COLO668 (cell line): ENCODE measurements around the gene PES1.
"Not testable (repeated sequence)": the region's sequence is repeated elsewhere in the genome, so short reads cannot be mapped to it uniquely, and the experiment has no call there.

Experiments used
- DNase-seq: peaks from one replicate; lab custom pipeline; 2025; ENCODE audit not compliant: unreplicated experiment; lab: John Stamatoyannopoulos, UW

PES1 gene

GRCh38 chr22:30591588-30592359 is at the start of gene PES1:
PES1 (minus strand) TSS chr22:30591910; CDS start chr22:30591833, 77 bp downstream.
- peak; percentile 97 for DNase-seq

GRCh38 chr22:30640839-30641430 is 49.2 kb upstream of the PES1 start:
- no peak for DNase-seq

DNA sequence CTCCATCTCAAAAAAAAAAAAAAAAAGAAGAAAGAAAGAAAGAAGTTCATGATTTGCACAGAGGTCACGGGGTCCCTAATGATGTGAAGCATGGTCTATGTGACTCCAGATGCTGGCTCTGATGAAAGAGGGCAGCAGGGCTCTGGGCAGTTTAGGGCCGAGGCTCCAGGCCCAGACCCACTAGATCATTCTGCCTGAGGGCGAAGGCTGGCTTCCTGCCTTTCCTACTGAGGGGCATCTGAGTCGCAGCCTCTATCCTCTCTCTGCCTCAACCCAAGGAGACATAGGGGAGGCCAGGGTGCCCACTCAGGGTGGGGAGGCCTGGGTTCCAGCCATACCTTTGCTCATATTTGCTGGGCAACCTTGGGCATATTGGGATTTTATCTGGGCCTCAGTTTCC is 48.7 kb upstream of the PES1 start:
- DNase-seq, result no peak

DNA sequence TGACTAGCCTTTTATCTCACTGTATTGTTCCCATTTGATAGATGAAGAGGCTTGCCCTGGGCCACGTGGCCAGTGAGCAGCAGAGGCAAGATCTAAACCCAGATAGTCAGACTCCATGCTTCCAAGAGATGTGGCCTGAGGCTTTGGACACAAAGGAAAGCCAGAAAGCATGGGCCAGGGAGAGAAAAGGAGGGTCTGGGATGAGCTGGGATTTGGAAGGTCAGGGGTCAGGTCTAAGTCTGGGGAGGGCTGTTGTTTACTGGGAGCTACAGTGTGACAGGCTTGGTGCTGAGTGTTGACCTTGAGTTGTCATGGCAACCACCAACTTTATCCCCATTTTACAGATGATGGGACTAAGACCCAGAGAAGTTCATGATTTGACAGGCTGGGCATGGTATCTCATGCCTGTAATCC is 46.0 kb upstream of the PES1 start:
- no peak for DNase-seq

GRCh38 chr22:30636226-30637077 is 44.7 kb upstream of the PES1 start:
- peak; percentile 61 for DNase-seq

- peak; percentile 94 for DNase-seq
These were observed 43.8 kb upstream of the PES1 start, which contains the start of gene SLC35E4 for GRCh38 chr22:30635273-30636225. SLC35E4 (plus strand) TSS chr22:30635781; CDS start chr22:30636451, 670 bp downstream.

DNA sequence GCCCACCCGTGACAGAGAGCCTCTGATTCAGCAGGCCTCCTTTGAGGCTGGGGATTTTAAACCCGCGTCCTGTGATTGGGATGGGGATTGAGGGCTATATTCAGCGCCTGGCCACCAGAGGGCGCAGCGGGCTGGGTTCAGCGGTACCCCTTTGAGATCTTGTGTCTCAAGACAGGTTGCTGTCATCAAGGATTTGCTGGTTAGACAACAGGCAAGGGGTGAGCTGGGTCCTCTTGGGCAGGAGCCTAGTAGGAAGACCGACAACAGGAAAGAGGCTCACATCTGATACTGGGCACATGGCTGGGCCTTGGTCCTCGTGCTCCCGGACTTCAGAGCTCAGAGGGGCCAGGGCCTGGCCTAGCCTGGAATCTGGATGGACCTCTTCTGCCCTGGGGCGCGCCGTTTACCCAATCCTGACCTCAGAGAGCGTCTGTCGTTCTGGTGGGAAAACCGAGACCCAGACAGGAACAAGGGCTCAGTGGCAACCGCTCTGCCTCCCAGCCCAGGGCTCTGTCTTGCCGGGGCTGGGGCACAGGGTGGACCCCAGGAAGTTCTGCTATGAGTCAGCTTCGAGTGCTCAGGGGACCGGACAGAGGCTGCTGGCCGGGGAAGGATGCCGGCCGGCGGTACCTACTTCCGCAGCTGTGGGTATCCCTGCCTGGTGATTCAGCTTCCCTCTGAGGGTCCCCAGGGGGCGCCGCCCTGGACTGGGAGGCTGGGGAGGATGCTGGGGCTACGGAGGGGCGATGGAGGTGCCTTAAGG is 42.9 kb upstream of the PES1 start:
- DNase-seq, result peak; percentile 77

- DNase-seq, result not testable (repeated sequence)
These were observed 39.8 kb upstream of the PES1 start for GRCh38 chr22:30631469-30631868.

DNA sequence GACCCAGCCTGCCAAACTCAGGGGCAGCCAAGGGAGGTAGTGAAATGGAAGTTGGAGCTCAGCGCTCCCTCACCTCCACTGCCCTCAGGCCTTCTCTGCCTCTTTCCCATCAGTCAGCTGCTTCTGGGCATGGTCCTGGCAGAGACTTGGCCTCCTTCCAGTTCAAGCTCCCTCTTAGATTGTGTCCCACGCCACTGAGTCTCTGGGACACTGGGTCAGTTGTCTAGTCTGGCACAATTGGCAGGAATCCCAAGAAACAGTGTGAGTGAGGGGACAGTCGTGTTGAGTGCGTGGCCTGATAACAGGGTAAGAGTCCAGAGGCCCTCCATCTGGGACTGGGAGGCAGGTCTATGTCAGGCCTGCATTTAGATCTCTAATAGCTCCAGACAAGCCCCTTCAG is 36.8 kb upstream of the PES1 start:
- no peak for DNase-seq

DNA sequence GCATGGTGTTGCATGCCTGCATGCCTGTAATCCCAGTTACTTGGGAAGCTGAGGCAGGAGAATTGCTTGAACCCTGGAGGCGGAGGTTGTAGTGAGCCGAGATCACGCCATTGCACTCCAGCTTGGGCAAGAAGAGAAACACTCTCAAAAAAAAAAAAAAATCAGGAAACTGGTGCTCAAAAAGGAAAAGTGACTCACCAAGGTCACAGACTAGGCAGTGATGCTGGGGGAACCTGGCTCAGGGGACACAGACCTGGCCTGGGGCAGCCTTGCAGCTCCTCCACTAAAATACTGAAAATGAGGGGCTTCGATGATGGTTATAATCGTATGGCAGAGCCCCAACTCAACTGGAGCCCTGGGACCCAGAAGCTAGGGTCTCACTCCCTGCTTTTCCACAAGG is 35.8 kb upstream of the PES1 start:
- no peak for DNase-seq

DNA sequence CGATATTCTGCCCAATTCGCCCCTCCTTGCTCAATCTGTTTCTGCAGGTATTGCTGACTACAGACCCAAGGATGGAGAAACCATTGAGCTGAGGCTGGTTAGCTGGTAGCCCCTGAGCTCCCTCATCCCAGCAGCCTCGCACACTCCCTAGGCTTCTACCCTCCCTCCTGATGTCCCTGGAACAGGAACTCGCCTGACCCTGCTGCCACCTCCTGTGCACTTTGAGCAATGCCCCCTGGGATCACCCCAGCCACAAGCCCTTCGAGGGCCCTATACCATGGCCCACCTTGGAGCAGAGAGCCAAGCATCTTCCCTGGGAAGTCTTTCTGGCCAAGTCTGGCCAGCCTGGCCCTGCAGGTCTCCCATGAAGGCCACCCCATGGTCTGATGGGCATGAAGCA is 34.7 kb upstream of the PES1 start:
- DNase-seq, result no peak

GRCh38 chr22:30619909-30620308 is 28.2 kb upstream of the PES1 start:
- not testable (repeated sequence) for DNase-seq

- no peak for DNase-seq
These were observed 26.1 kb upstream of the PES1 start for GRCh38 chr22:30617819-30618218.

DNA sequence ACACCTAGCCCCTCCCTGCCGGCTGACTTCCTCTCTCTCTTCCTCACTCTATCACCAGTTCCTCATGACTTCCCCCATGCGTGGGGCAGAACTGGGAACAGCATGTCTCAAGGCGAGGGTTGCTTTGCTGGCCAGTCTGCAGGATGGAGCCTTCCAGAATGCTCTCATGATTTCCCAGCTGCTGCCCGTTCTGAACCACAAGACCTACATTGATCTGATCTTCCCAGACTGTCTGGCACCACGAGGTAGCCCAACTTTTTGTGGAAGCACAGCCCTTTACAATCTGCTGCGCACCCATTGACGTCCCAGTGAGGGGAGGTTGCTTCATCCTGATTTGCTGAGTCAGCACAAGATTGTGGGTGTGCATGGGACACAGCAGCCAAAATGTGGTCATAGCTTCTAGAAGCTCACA is 23.8 kb upstream of the PES1 start:
- no peak for DNase-seq

- DNase-seq, result no peak
These were observed 23.2 kb upstream of the PES1 start for GRCh38 chr22:30614879-30615278.

GRCh38 chr22:30614268-30614667 is 22.6 kb upstream of the PES1 start:
- DNase-seq, result no peak

DNA sequence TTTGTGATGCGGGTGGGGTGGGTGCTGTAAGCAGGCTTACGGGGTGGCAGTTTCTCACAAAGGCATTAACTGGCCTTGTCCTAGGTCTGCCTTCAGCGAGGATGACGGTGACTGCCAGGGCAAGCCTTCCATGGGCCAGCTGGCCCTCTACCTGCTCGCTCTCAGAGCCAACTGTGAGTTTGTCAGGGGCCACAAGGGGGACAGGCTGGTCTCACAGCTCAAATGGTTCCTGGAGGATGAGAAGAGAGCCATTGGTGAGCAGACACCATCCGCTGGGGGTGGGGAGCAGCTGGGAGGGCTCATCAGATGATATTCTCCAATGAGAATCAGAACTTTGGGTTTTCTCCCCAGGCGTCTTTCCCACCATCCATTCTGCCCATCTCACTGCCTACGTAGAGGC is 21.1 kb upstream of the PES1 start:
- DNase-seq, result no peak

GRCh38 chr22:30611197-30611596 is 19.5 kb upstream of the PES1 start:
- no peak for DNase-seq

GRCh38 chr22:30610299-30610698 is 18.6 kb upstream of the PES1 start:
- DNase-seq, result no peak
